HG02981 (cell line): ENCODE results near the gene FBRSL1.
"Not testable (repeated sequence)": the region's sequence is repeated elsewhere in the genome, so short reads cannot be mapped to it uniquely, and the experiment has no call there.

ENCODE experiments used
- ATAC-seq: cut with Tn5 transposase; IDR thresholded peaks from one replicate; pipeline ENCODE4 v1.9.1; 2021; ENCODE audit warnings: mild to moderate bottlenecking, moderate library complexity; ENCODE audit not compliant: unreplicated experiment

Gene FBRSL1

DNA sequence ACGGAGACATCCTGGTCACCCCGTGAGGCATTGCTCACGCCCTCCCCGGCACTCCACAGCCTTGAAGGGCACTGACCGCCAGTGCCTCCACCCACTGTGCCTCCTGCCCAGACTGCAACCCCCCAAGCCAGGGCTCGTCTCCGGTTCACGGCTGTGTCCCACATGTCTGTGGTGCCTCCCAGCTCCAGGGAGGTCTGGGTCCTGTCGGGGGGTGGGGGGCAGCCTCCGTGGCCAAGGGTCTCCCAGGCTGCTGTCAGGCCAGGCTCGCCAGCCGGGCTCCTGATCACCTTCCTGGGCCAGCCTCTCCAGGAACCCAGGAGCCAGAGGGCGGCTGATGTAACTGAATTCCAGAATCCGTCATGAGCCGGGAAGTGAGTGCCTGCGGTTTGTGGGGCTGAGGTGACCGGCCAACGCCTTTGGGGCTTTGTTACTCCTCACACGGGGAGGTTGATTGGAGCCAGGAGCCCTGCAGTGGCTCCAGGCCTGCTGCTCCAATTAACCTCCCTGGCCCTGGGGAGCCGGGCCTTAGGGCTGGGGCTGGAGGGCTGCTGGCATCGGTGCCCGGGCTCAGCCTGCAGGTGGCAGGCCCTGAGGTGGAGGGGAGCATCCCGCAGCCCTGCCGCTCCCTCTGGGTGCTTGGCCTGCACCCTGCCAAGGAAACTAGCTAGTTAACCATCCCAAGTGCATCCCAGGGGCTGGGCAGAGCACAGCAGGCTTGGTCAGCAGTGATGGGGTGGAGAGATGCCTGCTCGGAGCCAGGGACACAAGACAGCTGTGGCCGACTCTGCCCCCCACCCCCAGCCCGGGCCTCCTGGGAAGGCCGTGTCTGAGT is 36.4 kb upstream of the FBRSL1 start:
- no peak for ATAC-seq

DNA sequence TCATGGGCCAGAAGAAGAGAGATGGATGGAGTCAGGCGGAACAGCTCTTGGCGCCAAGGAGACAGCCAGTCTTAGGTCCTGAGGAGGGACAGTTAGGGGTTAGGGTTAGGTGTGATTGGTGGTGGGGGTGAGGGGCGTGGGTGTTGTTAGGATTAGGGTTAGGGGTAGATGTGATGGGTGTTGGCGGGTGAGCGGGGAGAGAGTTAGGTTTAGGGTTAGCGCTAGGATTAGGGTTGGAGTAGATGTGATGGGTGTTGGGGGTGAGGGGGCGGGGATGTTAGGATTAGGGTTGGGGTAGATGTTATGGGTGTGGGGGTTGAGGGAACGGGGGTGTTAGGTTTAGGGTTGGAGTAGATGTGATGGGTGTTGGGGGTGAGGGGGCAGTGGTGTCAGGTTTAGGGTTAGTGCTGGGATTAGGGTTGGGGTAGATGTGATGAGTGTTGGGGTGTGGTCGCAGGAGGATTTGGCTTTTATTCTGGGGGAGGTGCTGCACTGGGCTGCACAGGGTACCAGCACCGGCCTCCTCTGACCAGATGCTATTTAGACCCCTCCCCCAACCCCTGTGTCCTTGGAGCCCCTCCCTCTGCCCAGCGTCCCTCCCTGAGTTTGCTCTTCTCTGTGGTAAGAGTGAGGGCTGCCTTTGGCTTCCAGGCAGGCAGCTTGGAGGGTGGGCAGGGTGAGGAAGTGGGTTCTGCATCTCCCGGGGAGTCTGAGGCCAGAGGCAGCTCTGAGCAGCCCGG is 35.6 kb upstream of the FBRSL1 start:
- ATAC-seq: no peak

DNA sequence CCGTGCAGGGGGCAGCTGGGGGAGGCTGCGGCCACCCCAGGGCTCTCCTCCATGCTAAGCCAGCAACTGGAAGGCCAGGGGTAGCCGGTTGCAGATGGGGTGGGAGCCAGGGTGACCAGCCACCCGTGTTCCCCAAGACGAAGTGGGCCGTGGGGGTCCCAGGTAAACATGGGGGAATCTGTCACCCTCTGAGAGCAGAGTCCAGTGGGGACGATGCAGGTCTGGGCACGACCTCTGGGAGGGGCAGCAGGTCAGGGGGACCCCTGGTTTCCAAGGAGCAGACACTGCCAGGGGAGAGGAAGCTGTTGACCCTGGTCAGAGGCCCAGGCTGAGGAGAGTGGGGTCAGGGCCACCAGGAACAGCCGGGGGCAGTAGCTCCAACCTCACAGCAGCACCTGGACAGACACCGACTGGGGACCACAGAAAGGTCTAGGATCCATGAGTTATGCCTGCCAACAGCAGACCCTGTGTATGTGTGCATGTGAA is 35.0 kb upstream of the FBRSL1 start:
- ATAC-seq: no peak

DNA sequence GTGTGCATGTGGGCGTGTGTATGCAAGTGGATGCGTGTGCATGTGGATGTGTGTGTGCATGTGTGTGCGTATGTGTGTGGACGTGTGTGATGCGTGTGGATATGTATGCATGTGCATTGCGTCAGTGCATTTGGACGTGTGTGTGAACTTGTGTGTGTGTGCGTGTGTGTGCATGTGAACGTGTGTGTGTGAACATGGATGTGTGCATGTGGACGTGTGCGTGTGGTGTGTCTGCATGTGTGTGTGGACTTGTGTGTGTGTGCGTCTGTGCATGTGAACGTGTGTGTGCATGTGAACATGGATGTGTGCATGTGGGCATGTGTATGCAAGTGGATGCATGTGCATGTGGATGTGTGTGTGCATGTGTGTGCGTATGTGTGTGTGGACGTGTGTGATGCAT is 34.4 kb upstream of the FBRSL1 start:
- ATAC-seq: no peak

DNA sequence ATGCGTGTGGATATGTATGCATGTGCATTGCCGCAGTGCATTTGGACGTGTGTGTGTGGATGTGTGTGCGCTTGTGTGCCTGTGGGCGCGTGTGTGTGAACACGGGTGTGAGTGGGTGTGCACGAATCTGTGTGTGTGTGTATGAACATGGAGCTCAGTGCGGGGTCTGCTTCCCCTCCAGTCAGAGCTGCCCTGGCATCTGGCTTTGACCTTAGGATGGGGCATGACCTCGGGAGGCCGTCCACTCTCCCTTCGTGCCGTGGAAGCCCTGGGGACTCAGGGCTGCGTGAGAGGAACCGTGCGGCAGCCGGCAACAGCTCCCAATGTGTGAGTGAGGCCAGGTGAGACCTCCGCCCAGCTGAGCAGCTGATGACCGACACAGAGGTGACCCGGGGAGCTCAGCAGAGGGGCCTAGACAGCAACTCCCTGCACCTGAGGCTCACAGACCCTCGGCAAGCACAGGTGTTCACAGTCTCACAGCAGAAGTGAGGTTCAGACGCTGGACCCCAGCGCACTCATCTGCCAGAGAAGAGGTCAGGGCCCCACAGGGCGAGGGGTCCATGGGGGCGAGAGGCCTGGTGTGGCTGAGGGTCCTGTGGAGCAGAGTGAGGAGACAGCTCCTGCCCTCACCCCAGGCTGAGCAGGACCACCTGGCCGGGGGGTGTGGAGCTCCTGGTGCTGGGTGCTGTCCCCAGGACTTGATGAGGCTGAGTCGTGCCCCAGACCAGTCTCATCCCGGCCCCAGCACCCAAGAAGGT is 33.6 kb upstream of the FBRSL1 start:
- no peak for ATAC-seq

DNA sequence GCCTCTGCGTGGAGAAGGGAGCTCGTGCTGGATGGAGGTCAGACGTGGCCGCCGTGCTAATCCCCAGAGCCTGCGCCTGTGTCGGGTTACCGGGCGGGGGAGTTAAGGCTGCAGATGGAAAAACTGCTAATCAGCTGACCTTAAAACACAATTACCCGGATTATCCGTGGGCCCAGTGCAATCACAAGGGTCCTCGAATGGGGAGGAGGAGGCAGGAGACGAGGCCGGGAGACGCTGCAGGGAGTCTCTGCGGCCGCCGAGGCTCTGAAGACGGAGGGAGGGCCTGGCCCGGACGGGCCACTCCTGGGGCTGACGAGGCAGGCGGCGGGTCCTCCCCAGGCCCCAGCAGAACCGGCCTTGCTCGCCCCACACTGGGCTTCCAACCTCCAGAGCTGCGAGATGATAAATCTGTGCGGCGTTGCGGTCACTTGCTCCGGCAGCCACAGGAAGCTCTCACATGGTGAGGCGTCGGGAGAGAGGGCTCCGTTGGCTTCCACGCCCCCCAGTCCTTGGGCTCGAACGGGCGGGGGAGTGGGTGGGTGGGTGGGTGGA is 32.9 kb upstream of the FBRSL1 start:
- ATAC-seq: no peak

DNA sequence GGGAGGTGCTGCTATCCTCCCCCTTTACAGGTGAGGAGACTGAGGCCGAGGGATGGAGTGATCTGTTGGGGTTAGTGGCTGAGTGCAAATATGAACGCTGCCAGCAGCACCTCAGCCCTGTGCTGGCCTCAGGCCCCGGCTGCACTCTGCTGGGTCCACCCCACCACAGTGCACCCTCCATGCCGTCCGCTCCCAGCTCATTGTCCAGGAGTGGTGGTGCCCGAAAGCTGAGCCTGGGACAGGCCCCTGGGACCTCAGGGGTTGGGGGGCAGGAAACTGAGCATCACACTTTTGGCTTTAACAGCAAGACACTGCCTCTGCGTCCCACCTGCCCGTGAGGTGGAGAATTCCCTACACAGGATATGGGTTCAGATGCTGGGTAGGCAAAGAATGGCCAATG is 31.5 kb upstream of the FBRSL1 start:
- ATAC-seq: no peak

DNA sequence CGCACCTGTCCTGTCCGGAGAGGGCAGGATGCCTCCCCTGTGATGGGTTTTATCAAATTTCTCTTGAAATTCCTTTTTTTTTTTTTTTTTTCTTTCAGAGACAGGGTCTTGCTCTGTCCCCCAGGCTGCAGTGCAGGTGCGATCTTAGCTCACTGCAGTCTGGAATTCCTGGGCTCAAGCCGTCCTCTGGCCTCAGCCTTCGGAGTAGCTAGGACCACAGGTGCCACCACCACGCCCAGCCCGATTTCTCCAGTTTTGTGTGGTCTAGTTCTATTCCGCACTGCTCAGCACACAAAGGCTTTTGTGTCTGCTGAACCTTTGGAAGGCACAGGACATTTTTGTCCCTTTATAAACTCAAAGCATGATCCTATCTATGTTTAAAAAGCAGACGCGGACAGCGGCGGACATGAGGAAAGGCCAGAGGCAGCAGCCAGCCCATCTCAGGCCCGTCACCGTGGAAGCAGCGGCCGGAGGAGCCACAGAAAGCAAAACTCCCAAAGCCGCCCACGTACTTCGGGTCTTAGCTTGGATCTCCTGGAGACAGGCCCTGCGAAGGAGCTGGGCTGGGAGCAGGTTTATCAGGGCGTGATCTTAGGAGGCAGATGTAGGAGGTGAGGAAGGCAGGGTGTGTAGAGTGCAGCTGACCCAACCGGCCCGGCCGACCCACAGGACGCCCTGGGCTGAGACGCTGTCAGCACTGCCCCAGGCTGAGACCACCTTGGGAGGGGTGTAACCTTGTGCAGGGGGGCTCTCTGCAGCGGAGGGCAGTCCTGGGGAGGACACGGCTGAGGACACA is 30.9 kb upstream of the FBRSL1 start:
- no peak for ATAC-seq

DNA sequence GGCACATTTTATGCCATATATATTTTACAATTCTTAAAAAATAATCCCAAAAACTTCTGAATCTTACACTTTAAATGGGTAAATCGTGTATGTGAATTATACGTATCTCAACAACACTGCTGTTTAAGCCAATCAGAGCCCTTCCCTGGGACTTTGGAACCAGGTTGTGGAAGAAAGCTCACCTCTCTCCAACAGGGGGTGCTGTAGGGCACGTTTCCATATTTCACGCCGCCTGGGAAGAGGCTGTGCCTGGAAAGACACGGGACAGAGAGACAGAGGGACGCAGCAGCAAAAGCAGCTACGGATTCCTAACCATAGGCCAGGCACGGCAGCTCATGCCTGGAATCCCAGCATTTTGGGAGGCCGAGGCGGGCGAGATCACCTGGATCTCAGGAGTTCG is 29.4 kb upstream of the FBRSL1 start:
- ATAC-seq: no peak

DNA sequence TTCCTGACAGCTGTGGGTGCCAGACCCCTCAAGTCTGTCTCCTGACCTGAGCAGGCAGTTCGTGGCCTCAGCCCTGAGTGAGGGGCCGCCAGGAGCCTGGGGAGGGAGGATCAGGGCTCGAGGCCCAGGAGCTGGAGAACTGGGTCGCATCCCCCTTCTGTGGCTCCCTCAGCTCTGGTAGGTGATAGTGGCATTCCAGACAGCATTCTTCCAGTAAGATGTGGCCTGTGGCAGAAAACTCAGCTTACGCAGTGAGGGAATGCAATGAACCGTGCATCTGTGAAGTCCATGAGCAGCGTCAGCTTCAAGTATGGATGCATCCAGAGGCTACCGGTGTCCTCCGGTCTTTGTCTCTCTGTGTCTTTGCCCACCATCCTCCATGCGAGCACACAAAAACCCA is 28.4 kb upstream of the FBRSL1 start:
- no peak for ATAC-seq

DNA sequence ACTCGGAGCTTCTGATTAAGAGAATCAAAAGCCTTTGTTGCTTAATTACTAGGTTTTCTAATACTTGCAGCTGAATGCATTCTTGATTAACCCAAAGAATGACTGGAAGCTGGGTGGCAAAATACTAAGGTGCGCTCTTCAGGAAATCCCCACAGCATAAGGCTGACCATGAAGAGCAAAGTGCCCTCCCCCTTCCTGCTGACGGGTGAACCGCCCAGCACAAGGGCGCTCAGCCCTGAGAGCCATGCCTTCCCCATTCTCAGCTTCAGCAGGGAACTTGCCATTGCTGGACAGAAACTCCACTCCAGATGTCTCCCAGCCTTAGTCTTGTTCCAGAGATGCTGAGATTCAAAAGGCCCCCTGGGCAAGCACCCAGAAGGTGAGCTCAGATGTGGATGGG is 27.2 kb upstream of the FBRSL1 start:
- ATAC-seq: no peak

DNA sequence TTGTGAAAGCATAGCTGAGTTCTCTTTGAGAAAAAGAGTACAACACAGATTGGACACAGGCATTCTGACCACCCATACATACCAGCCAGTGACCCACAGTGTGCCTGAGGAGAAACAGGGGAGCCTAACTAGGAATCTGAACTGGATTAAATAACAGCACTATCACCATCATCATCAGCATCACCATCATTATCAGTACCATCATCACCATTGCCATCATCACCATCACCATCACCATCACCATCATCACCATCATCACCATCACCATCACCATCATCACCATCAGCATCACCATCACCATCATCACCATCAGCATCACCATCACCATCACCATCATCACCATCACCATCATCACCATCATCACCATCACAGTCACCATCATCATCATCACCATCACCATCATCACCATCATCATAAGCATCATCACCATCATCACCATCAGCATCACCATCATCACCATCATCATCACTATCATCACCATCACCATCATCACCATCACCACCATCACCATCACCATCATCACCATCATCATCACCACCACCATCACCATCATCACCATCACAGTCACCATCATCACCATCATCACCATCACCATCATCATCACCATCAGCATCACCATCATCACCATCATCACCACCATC is 26.5 kb upstream of the FBRSL1 start:
- ATAC-seq: not testable (repeated sequence)

DNA sequence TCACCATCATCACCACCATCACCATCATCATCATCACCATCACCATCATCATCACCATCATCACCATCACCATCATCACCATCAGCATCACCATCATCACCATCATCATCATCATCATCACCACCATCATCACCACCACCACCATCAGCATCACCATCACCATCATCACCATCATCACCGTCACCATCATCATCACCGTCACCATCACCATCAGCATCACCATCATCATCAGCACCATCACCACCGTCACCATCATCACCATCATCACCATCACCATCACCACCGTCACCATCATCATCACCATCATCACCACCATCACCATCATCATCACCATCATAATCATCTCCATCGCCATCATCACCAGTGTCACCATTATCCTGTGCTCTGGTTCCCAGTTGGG is 25.6 kb upstream of the FBRSL1 start:
- ATAC-seq: not testable (repeated sequence)

DNA sequence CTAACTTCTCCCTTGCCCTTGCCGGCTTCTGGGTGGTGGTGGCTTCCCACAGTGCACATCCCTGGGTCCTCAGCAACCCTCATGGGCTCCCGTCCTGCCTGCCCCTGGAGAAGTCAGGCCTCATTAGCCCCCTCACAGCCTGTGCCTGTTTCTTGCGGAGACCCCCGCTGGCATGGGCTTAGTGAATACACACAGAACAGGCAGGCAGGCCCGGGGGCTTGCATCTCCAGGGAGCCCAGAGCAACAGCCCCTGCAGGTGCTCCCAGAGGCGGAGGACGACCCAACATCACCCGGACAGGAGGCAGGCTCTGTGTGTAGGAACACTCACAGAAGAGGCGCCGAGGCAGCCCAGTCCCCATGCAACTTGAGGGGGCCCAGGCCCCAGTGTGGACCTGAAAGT is 25.1 kb upstream of the FBRSL1 start:
- ATAC-seq: no peak

DNA sequence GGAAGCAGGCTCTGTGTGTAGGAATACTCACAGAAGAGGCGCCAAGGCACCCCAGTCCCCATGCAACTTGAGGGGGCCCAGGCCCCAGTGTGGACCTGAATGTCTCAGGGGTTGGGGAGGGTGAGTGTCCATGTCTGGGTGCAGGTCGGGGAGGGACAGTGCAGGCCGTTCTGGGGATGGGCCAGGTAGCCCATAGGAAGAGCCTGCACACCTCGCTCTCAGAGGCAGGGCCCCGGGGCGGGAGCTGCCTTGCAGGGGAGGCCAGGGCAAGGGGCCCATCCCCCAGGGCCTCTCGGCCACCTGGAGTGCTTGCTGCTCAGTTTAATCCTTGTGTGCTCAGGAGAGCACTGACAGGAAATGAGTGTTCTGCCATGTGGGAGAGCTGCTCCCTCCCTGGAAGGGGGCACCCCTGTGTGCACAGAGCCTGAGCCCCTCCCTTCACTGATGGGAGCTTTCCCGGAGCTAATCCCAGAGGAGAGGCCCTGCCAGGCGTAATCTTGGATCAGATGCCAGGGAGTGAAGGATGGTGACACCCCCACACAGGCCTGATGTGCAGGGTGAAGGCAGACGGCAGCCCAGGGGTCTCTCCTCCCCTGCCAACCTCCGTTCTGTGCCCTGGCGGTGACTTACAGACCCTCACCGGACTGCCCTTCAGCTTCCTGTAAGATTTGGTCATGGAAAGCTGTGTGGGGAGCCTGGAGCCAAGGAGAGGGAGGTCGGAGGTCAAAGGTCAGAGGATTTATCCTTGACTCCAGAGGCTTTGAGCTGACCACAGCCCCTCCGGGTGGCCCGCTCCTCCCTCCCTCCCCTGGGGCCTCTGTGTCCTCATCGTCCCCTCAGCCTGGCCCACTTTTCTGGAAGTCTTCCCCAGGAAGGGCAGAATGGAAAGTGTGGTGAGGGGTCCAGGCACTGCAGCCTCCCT is 24.4 kb upstream of the FBRSL1 start:
- ATAC-seq: no peak

DNA sequence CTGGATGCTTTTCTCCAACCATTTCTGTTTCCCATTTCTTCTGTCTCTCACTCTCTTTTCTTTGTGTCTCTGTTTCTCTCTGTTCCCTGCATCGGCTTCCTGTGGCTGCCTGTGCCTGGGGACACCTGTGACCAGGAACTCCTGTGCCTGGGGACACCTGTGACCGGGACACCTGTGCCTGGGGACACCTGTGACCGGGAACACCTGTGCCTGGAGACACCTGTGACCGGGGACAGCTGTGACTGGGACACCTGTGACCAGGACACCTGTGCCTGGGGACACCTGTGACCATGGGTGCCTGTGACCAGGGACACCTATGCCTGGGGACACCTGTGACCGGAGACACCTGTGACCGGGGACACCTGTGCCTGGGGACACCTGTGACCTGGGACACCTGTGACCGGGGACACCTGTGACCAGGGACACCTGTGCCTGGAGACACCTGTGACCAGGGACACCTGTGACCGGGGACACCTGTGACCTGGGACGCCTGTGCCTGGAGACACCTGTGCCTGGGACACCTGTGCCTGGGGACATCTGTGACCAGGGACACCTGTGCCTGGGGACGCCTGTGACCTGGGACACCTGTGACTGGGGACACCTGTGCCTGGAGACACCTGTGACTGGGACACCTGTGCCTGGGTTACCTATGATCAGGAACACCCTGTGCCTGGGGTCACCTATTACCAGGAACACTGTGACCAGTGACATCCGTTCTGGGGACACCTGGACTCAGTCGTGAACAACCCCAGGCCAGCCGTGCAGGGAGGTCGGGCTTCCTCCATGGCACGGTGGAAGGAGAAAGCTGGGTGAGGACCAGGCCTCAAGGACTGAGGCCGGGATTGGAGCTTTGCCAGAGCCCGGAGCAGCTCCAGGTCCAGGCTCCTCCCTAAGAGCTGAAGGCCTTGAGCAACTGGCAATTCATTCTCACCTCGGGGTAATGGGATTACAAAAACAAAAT is 23.4 kb upstream of the FBRSL1 start:
- no peak for ATAC-seq

DNA sequence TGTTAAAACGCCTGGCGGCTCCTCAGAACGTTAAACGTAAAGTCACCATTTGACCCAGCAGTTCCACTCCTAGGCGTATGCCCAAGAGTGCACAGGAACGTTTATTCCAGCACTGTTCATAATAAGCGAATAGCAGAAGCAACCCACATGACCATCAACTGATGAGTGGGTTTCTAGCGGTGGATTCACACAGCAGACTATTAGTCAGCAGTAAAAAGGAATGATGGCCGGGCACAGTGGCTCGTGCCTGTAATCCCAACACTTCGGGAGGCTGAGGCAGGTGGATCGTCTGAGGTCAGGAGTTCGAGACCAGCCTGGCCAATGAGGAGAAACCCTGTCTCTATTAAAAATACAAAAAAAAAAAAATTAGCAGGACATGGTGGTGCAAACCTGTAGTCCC is 22.4 kb upstream of the FBRSL1 start:
- ATAC-seq: no peak

DNA sequence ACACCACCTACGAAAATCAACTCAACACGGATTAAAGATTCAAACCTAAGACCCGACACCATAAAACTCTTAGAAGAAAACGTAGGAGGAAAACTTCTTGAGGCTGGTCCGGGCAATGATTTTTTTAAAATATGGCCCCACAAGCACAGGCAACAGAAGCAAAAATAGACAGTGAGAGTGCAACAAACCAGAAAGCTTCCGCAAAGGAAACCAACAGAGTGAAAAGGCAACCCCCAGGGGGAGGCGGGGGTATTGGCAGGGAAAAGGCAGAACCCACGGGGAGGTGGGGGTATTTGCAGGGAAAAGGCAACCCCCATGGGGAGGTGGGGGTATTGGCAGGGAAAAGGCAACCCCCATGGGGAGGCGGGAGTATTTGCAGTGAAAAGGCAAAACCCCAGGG is 20.5 kb upstream of the FBRSL1 start:
- ATAC-seq: no peak
